Endothelial cell of umbilical vein (primary cell): ENCODE results near the gene ADAMTS12. TPM values are rescaled to one million over a fixed set of nuclear protein-coding genes. Genes with fewer than 3 reads are reported as not detected.

Source experiments
- BruUV-seq: library from RNA; stranded (reverse); fragments of 400-500 nt; replicated peaks from 2 replicates; lab custom pipeline; 2021; lab: Mats Ljungman, UMichigan
- CTCF ChIA-PET: fragments of 300-600, 350-600 bp; sonication (Branson Sonifier 250); formaldehyde crosslinking; loops from one replicate; lab custom pipeline; 2021; ENCODE audit warnings: antibody characterized with exemption, inconsistent platforms; lab: Charles Lee
- POLR2A ChIA-PET: fragments of 300-600, 350-600 bp; sonication (Branson Sonifier 250); formaldehyde crosslinking; loops from one replicate; lab custom pipeline; 2021; ENCODE audit warnings: antibody characterized with exemption, inconsistent platforms; lab: Charles Lee
- DNase-seq: peaks from one replicate; pipeline ENCODE4 v3.0.0-alpha.2; 2011; ENCODE audit warnings: low read depth, low spot score
- FAIRE-seq: peaks from 2 replicates; lab custom pipeline; 2011; peaks lifted over from hg19 to GRCh38; lab: Jason Lieb, UNC
- H2AFZ ChIP-seq: 2 replicates; pipeline ENCODE4 v1.6.0; 2012; ENCODE audit warnings: low read depth, low read length, control low read depth, inconsistent platforms
- H3K27ac ChIP-seq: 2 replicates; pipeline ENCODE4 v1.5.1; 2011; ENCODE audit warnings: low read depth, mild to moderate bottlenecking, control low read depth, low read length, moderate library complexity; ENCODE audit not compliant: insufficient read depth
- H3K27me3 ChIP-seq, 2 experiments: 2 replicates each; pipeline versions ENCODE4 v1.6.0 to v1.6.1; 2011; ENCODE audit warnings: low read length in 2 of 2, mixed read lengths in 1 of 2; ENCODE audit not compliant: control insufficient read depth in 2 of 2, insufficient read depth in 2 of 2
- H3K36me3 ChIP-seq, 2 experiments: 2 replicates in 1 of 2; 3 replicates in 1 of 2; pipeline ENCODE4 v1.5.1; 2011; ENCODE audit warnings: low read length in 2 of 2, mild to moderate bottlenecking in 1 of 2, moderate library complexity in 1 of 2; ENCODE audit not compliant: control insufficient read depth in 2 of 2, insufficient read depth in 2 of 2; ENCODE audit errors: extremely low read depth in 1 of 2
- H3K4me1 ChIP-seq: 3 replicates; pipeline ENCODE4 v1.5.1; 2011; ENCODE audit warnings: mild to moderate bottlenecking, low read length; ENCODE audit not compliant: control insufficient read depth, insufficient read depth; ENCODE audit errors: extremely low read depth
- H3K4me2 ChIP-seq: 2 replicates; pipeline ENCODE4 v1.6.1; 2011; ENCODE audit warnings: low read length, control low read depth, mixed read lengths; ENCODE audit not compliant: insufficient read depth
- H3K4me3 ChIP-seq, 3 experiments: fragments of 200-600 bp in 1 of 3; sonication (generic), shearing (Covaris generic) in 1 of 3; replicated peaks in 1 of 3; 2 replicates each; pipeline ENCODE4 v1.5.1; 2011 to 2016; ENCODE audit warnings: control low read depth in 3 of 3, low read length in 3 of 3, mild to moderate bottlenecking in 2 of 3, inconsistent platforms in 1 of 3, low read depth in 1 of 3, moderate library complexity in 1 of 3; ENCODE audit not compliant: insufficient read depth in 1 of 3
- H3K79me2 ChIP-seq: 2 replicates; pipeline ENCODE4 v1.6.0; 2012; ENCODE audit warnings: low read length, inconsistent platforms; ENCODE audit not compliant: control insufficient read depth, insufficient read depth
- H3K9ac ChIP-seq: replicated peaks from 2 replicates; pipeline ENCODE3; 2011; ENCODE audit warnings: low read length, control low read depth; ENCODE audit not compliant: insufficient read depth; ENCODE audit errors: extremely low read depth
- H3K9me1 ChIP-seq: replicated peaks from 3 replicates; pipeline ENCODE4 v1.6.0; 2011; ENCODE audit warnings: mild to moderate bottlenecking, low read length; ENCODE audit not compliant: control insufficient read depth, insufficient read depth; ENCODE audit errors: extremely low read depth
- H3K9me3 ChIP-seq: replicated peaks from 2 replicates; pipeline ENCODE4 v1.5.1; 2012; ENCODE audit warnings: low read length, inconsistent platforms; ENCODE audit not compliant: control insufficient read depth, insufficient read depth
- H4K20me1 ChIP-seq: replicated peaks from 2 replicates; pipeline ENCODE3; 2011; ENCODE audit warnings: mild to moderate bottlenecking, low read length; ENCODE audit not compliant: control insufficient read depth, insufficient read depth; ENCODE audit errors: extremely low read depth
- CTCF ChIP-seq, 2 donors: IDR thresholded peaks; 1 replicate in 1 of 2; 2 replicates in 1 of 2; pipeline ENCODE4 v1.5.1; 2011; ENCODE audit warnings: low read length in 2 of 2, mild to moderate bottlenecking in 2 of 2, moderate library complexity in 2 of 2, control low read depth in 1 of 2, inconsistent platforms in 1 of 2, low read depth in 1 of 2; ENCODE audit not compliant: insufficient read depth in 1 of 2; ENCODE audit errors: extremely low read depth in 1 of 2
- GATA2 ChIP-seq: IDR thresholded peaks from 2 replicates; pipeline ENCODE4 v1.7.0; 2011; ENCODE audit warnings: low read depth, mild to moderate bottlenecking, moderate library complexity, mixed read lengths, low read length; ENCODE audit not compliant: insufficient read length, insufficient read depth
- MAX ChIP-seq: IDR thresholded peaks from 2 replicates; pipeline ENCODE4 v1.6.1; 2011; ENCODE audit not compliant: insufficient read depth, insufficient read length
- MYC ChIP-seq: IDR thresholded peaks from one replicate; pipeline ENCODE4 v1.6.1; 2011; ENCODE audit warnings: mild to moderate bottlenecking, low read depth, low read length
- POLR2A ChIP-seq: IDR thresholded peaks from 2 replicates; pipeline ENCODE4 v1.6.1; 2012; ENCODE audit warnings: low read depth, mild to moderate bottlenecking, control low read depth, low read length
- POLR2AphosphoS5 ChIP-seq: IDR thresholded peaks from 2 replicates; pipeline ENCODE4 v1.6.1; 2012; ENCODE audit warnings: low read depth, mild to moderate bottlenecking, control low read depth, low read length, moderate library complexity; ENCODE audit not compliant: insufficient read depth
- dilution Hi-C: fragments of 300-500 bp; cut with MboI; formaldehyde crosslinking; loops from one replicate; pipeline ENCODE4 v1.15.0; 2019; ENCODE audit warnings: low sequenced_read_pairs; ENCODE audit not compliant: extremely low pct_ligation_motif_present
- intact Hi-C: fragments of 100-400 bp; cut with micrococcal nuclease; formaldehyde crosslinking; loops from one replicate; pipeline ENCODE4 v1.10.0; 2022
- polyA plus RNA-seq, 4 experiments: library from polyadenylated mRNA; depleted of rRNA in 3 of 4; stranded (reverse) in 3 of 4; unstranded in 1 of 4; fragments of >200 nt; gene quantifications; 2 replicates each; pipeline versions ENCODE4 v1.2.1 to v1.2.3, GENCODE V29; 2011 to 2012; ENCODE audit warnings: missing spikeins in 1 of 4
- total RNA-seq: library from RNA; stranded (reverse); gene quantifications from 2 replicates; pipeline ENCODE4 v1.2.3, GENCODE V29; 2021

Gene ADAMTS12
- total and polyA plus RNA-seq, 2 donors (not counting 3 experiments of a cell fraction or from before 2014, with no cell fraction given) = 0.88 TPM; not detected in 1

GRCh38 chr5:33892620-33893137, 889 bp upstream of the ADAMTS12 start:
- POLR2A ChIA-PET = no interaction called here

More at GRCh38 chr5:33892620-33893137, 889 bp upstream of the ADAMTS12 start:
- TF ChIP-seq POLR2AphosphoS5 (no peak), CTCF (IDR thresholded peaks at IDR 0.05; ENCODE audit: extremely low read depth in 1 of 2, insufficient read depth in 1 of 2, low read depth in 1 of 2, low read length in 2 of 2) (no peak), MAX (no peak), MYC (no peak), POLR2A (no peak), GATA2 (no peak)
- Histone ChIP-seq H2AFZ (no peak overlapping the region), H3K4me2 (peak overlapping the region; percentile 22), H4K20me1 (no peaks in the 10 kb centered on the region), H3K4me1 (peaks cover 10% of the 10 kb centered on the region), H3K36me3 (no peaks in the 10 kb centered on the region), H3K79me2 (no peaks in the 10 kb centered on the region), H3K4me3 (no peak overlapping the region), H3K9me1 (no peaks in the 10 kb centered on the region), H3K9ac (no peak overlapping the region), H3K27me3 (peaks cover 34 to 35% of the 10 kb centered on the region in 2 experiments), H3K27ac (no peak overlapping the region), H3K9me3 (no peaks in the 10 kb centered on the region)
- no TSS peak for BruUV-seq
- FAIRE-seq = no peak
- intact Hi-C loops (no loop called here), dilution Hi-C loops (no loop called here)
- CTCF ChIA-PET = interaction anchor here (1.8 kb wide), 1 partner anchor 304 kb away, joined by 8 read pairs; no protein-coding TSS in a partner anchor
- no peak for DNase-seq
